H1 (cell line): Measurements from ENCODE around the gene AP1G2. TPM values are rescaled to one million over a fixed set of nuclear protein-coding genes. Genes with fewer than 3 reads are reported as not detected.
A peak's percentile ranks its signal among the peaks of the same experiment; 100 is the strongest.
"Not testable (repeated sequence)": the region's sequence is repeated elsewhere in the genome, so short reads cannot be mapped to it uniquely, and the experiment has no call there.

Experiments
- CTCF ChIA-PET: fragments of 300-600 bp; sonication (Branson Sonifier 250); formaldehyde crosslinking; loops from one replicate; lab custom pipeline; 2021; ENCODE audit not compliant: partially characterized antibody; lab: Charles Lee
- POLR2A ChIA-PET: fragments of 300-600 bp; sonication (Branson Sonifier 250); formaldehyde crosslinking; loops from one replicate; lab custom pipeline; 2021; ENCODE audit warnings: inconsistent platforms; ENCODE audit not compliant: partially characterized antibody; lab: Charles Lee
- DNase-seq, 2 experiments: peaks; one replicate each; pipeline versions ENCODE4 v3.0.0 to v3.0.0-alpha.2; 2010 to 2022; ENCODE audit warnings: low spot score in 2 of 2, low read depth in 1 of 2, mixed read lengths in 1 of 2
- FAIRE-seq: peaks from 2 replicates; lab custom pipeline; 2011; peaks lifted over from hg19 to GRCh38; lab: Jason Lieb, UNC
- H2AFZ ChIP-seq: 2 replicates; pipeline ENCODE4 v1.8.1; 2012; ENCODE audit warnings: low read length, inconsistent platforms
- H2AK5ac ChIP-seq: 2 replicates; pipeline ENCODE4 v1.6.1; 2013; ENCODE audit warnings: low read depth, low read length
- H2BK120ac ChIP-seq: replicated peaks from 2 replicates; pipeline ENCODE3; 2013; ENCODE audit warnings: low read depth, low read length, inconsistent platforms
- H2BK12ac ChIP-seq: 2 replicates; pipeline ENCODE4 v1.6.1; 2013; ENCODE audit warnings: low read depth, low read length
- H2BK15ac ChIP-seq: 2 replicates; pipeline ENCODE4 v1.6.1; 2013; ENCODE audit warnings: low read length
- H2BK20ac ChIP-seq: 2 replicates; pipeline ENCODE4 v1.6.1; 2013; ENCODE audit warnings: low read length
- H2BK5ac ChIP-seq: 2 replicates; pipeline ENCODE4 v1.6.1; 2013; ENCODE audit warnings: low read depth, low read length
- H3K14ac ChIP-seq: 2 replicates; pipeline ENCODE4 v1.6.1; 2013; ENCODE audit warnings: inconsistent platforms; ENCODE audit not compliant: insufficient read length
- H3K18ac ChIP-seq: 2 replicates; pipeline ENCODE4 v1.6.1; 2013; ENCODE audit warnings: low read length; ENCODE audit errors: extremely low read depth
- H3K23ac ChIP-seq: 2 replicates; pipeline ENCODE4 v1.6.1; 2013; ENCODE audit warnings: inconsistent platforms; ENCODE audit not compliant: insufficient read length
- H3K23me2 ChIP-seq: 2 replicates; pipeline ENCODE4 v1.6.1; 2013; ENCODE audit warnings: low read depth, low read length
- H3K27ac ChIP-seq: 2 replicates; pipeline ENCODE4 v1.6.1; 2011; ENCODE audit warnings: low read depth, low read length, inconsistent platforms
- H3K27me3 ChIP-seq, 4 experiments: replicated peaks in 1 of 4; 1 replicate in 1 of 4; 2 replicates in 3 of 4; pipeline versions ENCODE4 v1.6.1 to v1.8.1; 2011 to 2013; ENCODE audit warnings: low read length in 3 of 4, mild to moderate bottlenecking in 3 of 4, inconsistent platforms in 2 of 4, mixed read lengths in 2 of 4, moderate library complexity in 1 of 4; ENCODE audit not compliant: control insufficient read depth in 3 of 4, insufficient read depth in 3 of 4; ENCODE audit errors: extremely low read depth in 1 of 4
- H3K36me3 ChIP-seq, 4 experiments: 2 replicates each; pipeline versions ENCODE4 v1.6.1 to v1.8.1; 2011 to 2013; ENCODE audit warnings: mild to moderate bottlenecking in 4 of 4, low read length in 3 of 4, moderate library complexity in 2 of 4, control low read depth in 1 of 4, inconsistent platforms in 1 of 4; ENCODE audit not compliant: insufficient read depth in 4 of 4, control insufficient read depth in 2 of 4
- H3K4ac ChIP-seq: replicated peaks from 2 replicates; pipeline ENCODE3; 2013; ENCODE audit warnings: low read length, low read depth, mixed read lengths, inconsistent platforms; ENCODE audit not compliant: insufficient read length
- H3K4me1 ChIP-seq, 4 experiments: replicated peaks in 1 of 4; 1 replicate in 1 of 4; 2 replicates in 3 of 4; pipeline versions ENCODE4 v1.6.1 to v1.8.1; 2011 to 2013; ENCODE audit warnings: low read length in 3 of 4, inconsistent platforms in 2 of 4, mixed read lengths in 1 of 4; ENCODE audit not compliant: insufficient read depth in 4 of 4, control insufficient read depth in 3 of 4
- H3K4me2 ChIP-seq, 2 experiments: 2 replicates each; pipeline versions ENCODE4 v1.6.1 to v1.8.1; 2011 to 2013; ENCODE audit warnings: low read depth in 2 of 2, low read length in 2 of 2, control low read depth in 1 of 2, inconsistent platforms in 1 of 2, mild to moderate bottlenecking in 1 of 2; ENCODE audit not compliant: insufficient read depth in 1 of 2
- H3K4me3 ChIP-seq, 4 experiments: fragments of 200-600, 300-600 bp in 1 of 4; sonication (generic), shearing (Covaris generic), sonication (Bioruptor Twin) in 1 of 4; 2 replicates each; pipeline versions ENCODE4 v1.5.1 to v1.8.1; 2011 to 2016; ENCODE audit warnings: low read length in 4 of 4, low read depth in 3 of 4, control low read depth in 2 of 4, inconsistent platforms in 2 of 4, mild to moderate bottlenecking in 2 of 4, mixed read lengths in 1 of 4, moderate library complexity in 1 of 4; ENCODE audit not compliant: insufficient read depth in 2 of 4; ENCODE audit errors: extremely low read depth in 1 of 4
- H3K56ac ChIP-seq: replicated peaks from 2 replicates; pipeline ENCODE3; 2013; ENCODE audit warnings: low read depth, mild to moderate bottlenecking, mixed read lengths, low read length, inconsistent platforms; ENCODE audit not compliant: insufficient read length
- H3K79me1 ChIP-seq: 2 replicates; pipeline ENCODE4 v1.6.1; 2013; ENCODE audit warnings: low read depth, low read length, control low read depth
- H3K79me2 ChIP-seq, 2 experiments: 2 replicates each; pipeline versions ENCODE4 v1.6.1 to v1.8.1; 2012 to 2013; ENCODE audit warnings: low read length in 2 of 2, mild to moderate bottlenecking in 2 of 2, inconsistent platforms in 1 of 2; ENCODE audit not compliant: insufficient read depth in 2 of 2, control insufficient read depth in 1 of 2
- H3K9ac ChIP-seq, 4 experiments: replicated peaks in 1 of 4; 1 replicate in 1 of 4; 2 replicates in 3 of 4; pipeline versions ENCODE4 v1.6.1 to v1.8.1; 2011 to 2013; ENCODE audit warnings: low read depth in 3 of 4, low read length in 3 of 4, control low read depth in 2 of 4, mild to moderate bottlenecking in 2 of 4, moderate library complexity in 2 of 4, inconsistent platforms in 1 of 4; ENCODE audit errors: extremely low read depth in 1 of 4
- H3K9me3 ChIP-seq, 2 experiments: 2 replicates each; pipeline versions ENCODE4 v1.6.1 to v1.8.1; 2012 to 2013; ENCODE audit warnings: mild to moderate bottlenecking in 2 of 2, moderate library complexity in 2 of 2, control low read depth in 1 of 2, inconsistent platforms in 1 of 2, low read depth in 1 of 2, low read length in 1 of 2, mixed read lengths in 1 of 2; ENCODE audit not compliant: insufficient read depth in 2 of 2
- H4K20me1 ChIP-seq, 2 experiments: replicated peaks in 1 of 2; 2 replicates each; pipeline versions ENCODE3 to v1.8.1; 2011 to 2013; ENCODE audit warnings: inconsistent platforms in 2 of 2, low read length in 2 of 2, mild to moderate bottlenecking in 1 of 2; ENCODE audit not compliant: insufficient read depth in 2 of 2, control insufficient read depth in 1 of 2
- H4K5ac ChIP-seq: 2 replicates; pipeline ENCODE4 v1.6.1; 2013; ENCODE audit warnings: low read length, low read depth, mixed read lengths, inconsistent platforms; ENCODE audit not compliant: insufficient read length
- H4K8ac ChIP-seq: 2 replicates; pipeline ENCODE4 v1.8.0; 2013; ENCODE audit warnings: mild to moderate bottlenecking, moderate library complexity, low read length, inconsistent platforms; ENCODE audit not compliant: insufficient read depth; ENCODE audit errors: extremely low read depth
- H4K91ac ChIP-seq: replicated peaks from 2 replicates; pipeline ENCODE3; 2013; ENCODE audit warnings: low read length, mixed read lengths, inconsistent platforms; ENCODE audit not compliant: insufficient read length
- RAD21 ChIP-seq, 2 experiments: IDR thresholded peaks in 1 of 2; conservative IDR thresholded peaks in 1 of 2; 2 replicates each; pipeline ENCODE4 v1.6.1; 2011; ENCODE audit warnings: low read depth in 2 of 2, low read length in 2 of 2, improper control_type of control experiment in 1 of 2, inconsistent platforms in 1 of 2, mild to moderate bottlenecking in 1 of 2, moderate library complexity in 1 of 2
- WGBS, 2 experiments: shearing (Covaris generic) in 1 of 2; methylation state at CpG; one replicate each; pipeline versions ENCODE4 v1.1.6 to v1.1.7; 2013 to 2015; ENCODE audit warnings: low lambda C conversion rate in 2 of 2, mixed read lengths in 2 of 2, inconsistent platforms in 1 of 2, low coverage in 1 of 2, missing lambda C conversion rate in 1 of 2; ENCODE audit not compliant: insufficient replicate concordance in 2 of 2, insufficient coverage in 1 of 2, insufficient read length in 1 of 2; ENCODE audit errors: extremely low coverage in 1 of 2, missing lambda C conversion rate in 1 of 2; 5-methylcytosine and 5-hydroxymethylcytosine counted together
- polyA plus RNA-seq, 7 experiments: library from polyadenylated mRNA; depleted of rRNA in 3 of 7; stranded (reverse) in 5 of 7; unstranded in 2 of 7; fragments of >200 nt in 5 of 7; fragments of 200-250 nt in 2 of 7; gene quantifications; 1 replicate in 5 of 7; 2 replicates in 1 of 7; 4 replicates in 1 of 7; pipeline versions ENCODE4 v1.2.1 to v1.2.3, GENCODE V29; 2011 to 2013; ENCODE audit warnings: missing spikeins in 2 of 7, mixed read lengths in 2 of 7
- total RNA-seq: library from RNA; stranded (reverse); fragmentation: NEBNext Ultra II Directional; extraction: Animal tissue kit (Norgen Biotek cat#: 25700); gene quantifications from 2 replicates; pipeline ENCODE4 v1.2.1, GENCODE V29; 2021

Gene AP1G2
- total and polyA plus RNA-seq, 2 of the 8 experiments (the other 6 are each of a cell fraction or from before 2014, with no cell fraction given): 70.9 to 134 TPM

GRCh38 chr14:23588884-23589598, 21.4 kb upstream of the AP1G2 start (continued):
- peak; percentile 90 to 92 for TF ChIP-seq RAD21 (IDR thresholded peaks at IDR 0.05 in 1 of 2, conservative IDR thresholded peaks at IDR 0.05 in 1 of 2; ENCODE audit: low read depth in 2 of 2, low read length in 2 of 2)

GRCh38 chr14:23584527-23585203, 17.1 kb upstream of the AP1G2 start:
- H4K91ac ChIP-seq, H2BK120ac ChIP-seq, DNase-seq, H3K9me3 ChIP-seq, H2AK5ac ChIP-seq, H3K4me3 ChIP-seq, H2BK12ac ChIP-seq, H3K27me3 ChIP-seq, H3K56ac ChIP-seq, H3K4ac ChIP-seq, CTCF ChIA-PET, H3K23me2 ChIP-seq, H3K36me3 ChIP-seq, H4K20me1 ChIP-seq, H2AFZ ChIP-seq, H3K79me1 ChIP-seq, H3K14ac ChIP-seq, H2BK20ac ChIP-seq, H3K4me1 ChIP-seq, H3K9ac ChIP-seq, H3K27ac ChIP-seq, H4K8ac ChIP-seq, H3K18ac ChIP-seq, FAIRE-seq, H2BK5ac ChIP-seq, H3K4me2 ChIP-seq, H4K5ac ChIP-seq, H3K79me2 ChIP-seq, H2BK15ac ChIP-seq, H3K23ac ChIP-seq: not testable (repeated sequence)
- 92% methylated on average over 10 of the region's 26 CpGs; no CpG with 5 or more reads in 1 of the 2 experiments for WGBS, 2 experiments
- POLR2A ChIA-PET: interaction anchor here (0.6 to 1.2 kb wide), 3 partner anchors 17 to 53 kb away, joined by 3 read pairs; no protein-coding TSS in a partner anchor
